ENCODE measurements around the gene EML3.
"Not testable (repeated sequence)": the region's sequence is repeated elsewhere in the genome, so short reads cannot be mapped to it uniquely, and the experiment has no call there.

The EML3 gene

GRCh38 chr11:62573006-62573591 lies 39.5 kb downstream of the EML3 start:
- peak overlapping the region; percentile 98 for H3K4me3 ChIP-seq (ENCODE audit: low read depth, low read length)

DNA sequence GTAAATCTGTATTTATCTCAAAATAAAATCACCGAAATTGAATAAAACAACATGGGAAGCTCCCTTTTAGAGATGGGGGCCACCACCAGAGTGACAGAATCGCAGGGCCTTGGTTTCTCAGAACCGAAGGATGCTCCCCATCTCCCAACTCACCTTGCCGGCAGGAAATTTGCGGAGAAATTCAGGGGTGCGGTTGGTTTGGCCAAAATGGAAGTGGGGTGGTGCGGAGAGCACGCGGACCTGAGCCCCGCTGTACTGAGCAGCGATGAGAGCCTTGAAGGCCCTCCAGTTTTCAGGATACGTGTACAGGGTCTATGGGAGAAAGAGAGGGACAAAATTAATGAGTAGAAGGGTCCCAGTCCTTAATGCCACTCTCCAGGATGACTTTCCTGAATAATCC lies 40.1 kb downstream of the EML3 start:
- peak overlapping the region; percentile 98 for H3K4me3 ChIP-seq (ENCODE audit: low read depth, low read length)

DNA sequence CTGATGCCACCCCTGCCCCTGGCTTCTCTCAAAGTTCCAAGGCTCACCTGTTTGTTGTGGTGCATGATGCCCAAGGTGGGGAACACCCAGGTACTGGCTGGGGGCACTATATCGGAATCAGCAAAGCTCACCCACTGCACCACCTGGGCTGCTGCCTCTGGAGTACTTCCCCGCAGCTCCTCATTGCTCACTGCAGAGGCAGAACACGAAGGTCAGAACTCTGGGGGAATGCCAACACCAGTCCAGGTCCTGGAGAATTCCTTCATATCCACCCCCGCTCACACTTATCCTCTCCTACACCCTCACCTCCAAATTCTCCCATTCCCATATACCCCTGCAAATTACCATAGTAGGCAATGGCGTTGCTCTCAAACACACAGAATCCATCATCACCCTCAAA lies 41.1 kb downstream of the EML3 start:
- not testable (repeated sequence) for H3K4me3 ChIP-seq (ENCODE audit: low read depth, low read length)

GRCh38 chr11:62570903-62571302 lies 41.7 kb downstream of the EML3 start:
- H3K4me3 ChIP-seq (ENCODE audit: low read depth, low read length): not testable (repeated sequence)

- H3K4me3 ChIP-seq (ENCODE audit: low read depth, low read length): no peak overlapping the region
Observed at GRCh38 chr11:62569611-62570010, 43.0 kb downstream of the EML3 start.

GRCh38 chr11:62567018-62567633 lies 45.4 kb downstream of the EML3 start:
- no peak overlapping the region for H3K4me3 ChIP-seq (ENCODE audit: low read depth, low read length)

GRCh38 chr11:62566247-62566646 lies 46.3 kb downstream of the EML3 start:
- no peak overlapping the region for H3K4me3 ChIP-seq (ENCODE audit: low read depth, low read length)

- no peak overlapping the region for H3K4me3 ChIP-seq (ENCODE audit: low read depth, low read length)
Observed at GRCh38 chr11:62565100-62565802, 47.3 kb downstream of the EML3 start.

DNA sequence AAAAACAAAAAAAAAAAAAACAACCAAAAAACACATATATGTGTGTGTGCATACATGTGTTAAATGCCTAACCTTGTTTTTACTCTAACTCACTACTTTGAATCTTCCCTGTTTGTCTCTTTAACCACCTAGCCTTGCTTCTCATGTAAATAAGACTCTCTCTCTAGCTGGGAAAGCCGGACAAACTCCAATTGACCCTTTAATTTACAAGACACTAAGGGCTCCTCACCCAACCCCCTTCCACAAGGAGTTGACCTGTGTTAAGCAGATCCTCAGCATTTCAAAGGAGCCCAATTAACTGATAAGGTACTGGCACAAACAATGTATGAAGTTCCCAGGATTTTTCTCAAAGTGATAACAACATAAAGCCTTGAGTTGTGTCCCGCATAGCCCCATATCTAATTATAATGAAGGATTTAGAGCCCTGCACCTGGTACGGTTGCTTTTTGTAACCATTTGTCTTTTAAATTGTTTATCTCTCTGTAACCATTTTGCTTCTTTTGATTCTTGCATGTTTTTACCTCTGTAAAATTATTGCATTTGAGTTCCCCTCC lies 50.8 kb downstream of the EML3 start:
- H3K4me3 ChIP-seq (ENCODE audit: low read depth, low read length): not testable (repeated sequence)

GRCh38 chr11:62560566-62561103 lies 51.9 kb downstream of the EML3 start:
- H3K4me3 ChIP-seq (ENCODE audit: low read depth, low read length): no peak overlapping the region

DNA sequence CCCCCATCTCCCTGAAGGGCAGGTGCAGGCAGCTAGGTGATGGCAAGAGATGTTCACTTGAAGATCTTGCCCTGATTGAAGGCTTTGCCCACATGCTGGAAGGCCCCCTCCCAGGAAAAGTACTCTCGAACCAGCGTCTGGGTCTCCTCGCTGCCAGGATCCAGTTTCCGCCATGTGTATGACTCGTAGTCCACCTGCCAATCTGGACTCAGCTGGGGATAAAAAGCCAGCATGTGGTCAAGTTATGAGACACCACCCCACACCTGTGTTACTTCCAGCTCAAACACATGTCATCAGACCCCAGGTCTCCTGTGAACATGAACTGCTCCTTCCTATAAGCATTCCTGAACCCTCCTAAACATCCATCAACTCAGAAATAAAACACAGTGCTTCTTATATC lies 52.9 kb downstream of the EML3 start:
- H3K4me3 ChIP-seq (ENCODE audit: low read depth, low read length): not testable (repeated sequence)

- H3K4me3 ChIP-seq (ENCODE audit: low read depth, low read length): no peak overlapping the region
Observed at GRCh38 chr11:62559204-62559603, 53.4 kb downstream of the EML3 start.

DNA sequence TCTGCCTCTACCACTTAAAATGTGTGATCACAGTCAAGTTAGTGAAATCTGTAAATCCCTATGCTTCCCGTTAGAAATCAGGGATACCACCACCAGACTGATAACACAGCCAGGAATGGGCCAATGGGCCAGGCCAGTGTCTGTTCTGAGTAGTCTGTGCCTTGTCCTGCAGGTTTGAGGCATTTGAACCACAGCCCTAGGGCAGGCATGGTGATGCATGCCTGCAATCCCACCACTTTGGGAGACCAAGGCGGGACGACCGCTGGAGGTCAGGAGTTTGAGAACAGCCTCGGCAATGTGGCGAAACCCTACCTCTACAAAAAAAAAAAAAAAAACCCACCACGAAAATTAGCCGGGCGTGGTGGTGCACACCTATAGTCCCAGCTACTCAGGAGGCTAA lies 53.9 kb downstream of the EML3 start:
- no peak overlapping the region for H3K4me3 ChIP-seq (ENCODE audit: low read depth, low read length)

GRCh38 chr11:62556875-62557631 lies 55.5 kb downstream of the EML3 start:
- no peak overlapping the region for H3K4me3 ChIP-seq (ENCODE audit: low read depth, low read length)

DNA sequence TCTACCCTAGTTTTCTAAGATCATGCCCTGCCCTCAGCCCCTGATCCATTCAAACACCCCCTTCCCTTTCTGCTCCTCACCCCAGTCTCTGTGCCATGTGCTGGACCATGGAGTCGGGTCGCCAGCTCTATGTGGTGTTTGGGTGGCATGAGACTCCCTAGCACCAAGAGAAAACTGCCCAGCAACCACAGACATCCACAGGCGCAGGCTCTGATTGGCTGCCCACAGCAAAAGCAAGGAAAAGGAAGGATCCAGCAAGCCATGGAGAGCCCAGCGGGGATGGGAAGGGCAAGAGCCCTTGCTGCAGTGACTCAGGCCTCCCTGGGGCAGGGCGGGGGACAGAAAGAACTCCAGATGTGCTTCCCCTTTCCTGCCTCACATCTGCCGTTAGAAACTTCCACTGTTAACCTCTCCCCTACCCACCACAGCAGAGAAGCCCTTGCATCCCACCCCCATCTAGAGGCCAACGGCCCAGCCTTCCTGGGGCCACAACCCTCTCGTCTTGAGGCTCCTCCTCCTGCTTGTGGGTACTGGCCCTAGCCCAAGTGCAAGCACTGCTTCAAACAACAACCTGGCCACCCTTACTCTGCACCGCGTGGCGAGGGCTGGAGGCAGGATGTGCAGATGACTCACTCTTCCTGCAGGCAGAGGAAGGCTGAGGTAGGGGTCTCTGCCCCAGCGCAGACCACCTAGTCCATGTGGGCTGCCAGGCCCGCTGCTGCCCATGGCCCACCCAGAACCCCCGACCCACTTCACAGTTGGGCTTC lies 56.3 kb downstream of the EML3 start:
- no peak overlapping the region for H3K4me3 ChIP-seq (ENCODE audit: low read depth, low read length)

DNA sequence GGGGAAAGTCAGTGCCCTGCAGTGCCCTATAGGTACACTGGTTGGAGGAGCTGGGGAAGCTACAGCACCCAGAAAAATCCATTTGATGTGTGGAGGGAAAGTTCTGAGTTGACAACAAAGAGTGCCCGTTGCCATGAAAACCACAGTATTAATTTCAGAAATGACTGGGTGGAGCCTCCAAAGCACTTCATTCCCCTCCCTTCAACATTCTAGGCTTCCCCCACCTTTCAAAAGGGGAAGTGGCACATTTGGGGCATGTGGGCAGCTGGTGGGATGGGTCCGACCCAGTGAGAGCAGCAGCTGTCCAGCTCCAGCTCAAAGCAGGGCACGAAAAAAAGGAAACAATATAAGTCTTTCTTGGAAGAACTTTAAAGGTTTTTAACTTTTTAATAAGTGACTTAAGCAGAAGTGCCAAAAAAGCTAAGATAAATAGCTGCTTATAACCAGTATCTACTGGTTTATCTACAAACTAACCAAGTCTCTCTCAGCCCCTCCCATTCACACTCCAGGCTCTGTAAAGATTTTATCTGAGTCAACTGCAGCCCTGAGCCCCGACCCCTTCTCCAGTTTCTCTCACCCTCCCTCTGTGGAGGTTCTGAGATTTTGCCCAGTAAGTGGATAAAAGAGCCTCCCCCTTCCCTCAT lies 57.0 kb downstream of the EML3 start:
- no peak overlapping the region for H3K4me3 ChIP-seq (ENCODE audit: low read depth, low read length)

DNA sequence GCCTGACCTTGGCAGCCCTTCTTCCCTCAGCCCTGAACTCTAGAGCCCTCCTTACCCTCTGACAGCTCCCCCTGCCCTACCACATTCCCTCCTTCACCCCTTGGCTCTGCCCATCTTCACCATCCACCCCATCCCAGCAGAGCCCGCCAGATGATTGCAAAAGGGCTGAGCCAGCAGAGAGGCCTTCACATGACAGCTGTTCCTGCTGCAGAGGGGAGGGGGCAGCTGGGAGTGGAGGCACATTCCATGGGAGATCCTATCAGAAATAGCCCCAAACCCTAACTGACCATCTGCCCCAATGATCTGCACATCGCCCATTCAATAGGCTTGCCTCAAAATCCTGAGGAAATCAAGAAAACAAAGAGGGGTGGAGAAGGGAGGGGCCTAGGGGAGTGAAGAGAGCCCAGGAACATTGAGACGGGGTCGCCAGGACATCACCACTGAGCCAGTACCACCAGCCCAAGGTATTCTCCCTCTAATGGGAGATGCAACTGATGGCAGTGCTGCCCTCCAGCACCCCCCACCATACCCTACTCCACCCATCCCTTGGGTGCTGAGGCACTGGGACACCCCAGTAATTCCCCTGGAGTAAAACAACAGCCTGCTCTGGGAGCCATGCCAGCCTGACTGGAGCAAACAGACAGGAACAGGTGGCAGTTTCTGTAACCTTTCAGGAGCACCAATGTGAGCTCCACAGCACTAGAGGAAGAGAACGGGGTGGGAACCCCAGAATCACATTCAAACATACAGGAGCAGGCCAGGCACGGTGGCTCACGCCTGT lies 58.0 kb downstream of the EML3 start:
- no peak overlapping the region for H3K4me3 ChIP-seq (ENCODE audit: low read depth, low read length)

GRCh38 chr11:62553839-62554361 lies 58.7 kb downstream of the EML3 start:
- no peak overlapping the region for H3K4me3 ChIP-seq (ENCODE audit: low read depth, low read length)
